GM12891 (cell line): ENCODE measurements around the gene TNFRSF4.

Source experiments
- POLR2A ChIP-seq: IDR thresholded peaks from 2 replicates; pipeline ENCODE4 v1.6.1; 2011; ENCODE audit warnings: low read depth, low read length, control low read depth
- POLR2AphosphoS5 ChIP-seq: IDR thresholded peaks from 2 replicates; pipeline ENCODE4 v1.6.1; 2011; ENCODE audit warnings: low read depth, low read length, control low read depth

GRCh38 chr1:1176931-1177330, 37.0 kb downstream of the TNFRSF4 start:
- no peak for TF ChIP-seq POLR2A
- no peak for TF ChIP-seq POLR2AphosphoS5
